NCI-H526 (cell line): ENCODE results near the gene CMIP.

Experiments used
- DNase-seq, 2 experiments: peaks; one replicate each; lab custom pipeline; 2025; lab: John Stamatoyannopoulos, UW

The CMIP gene

DNA sequence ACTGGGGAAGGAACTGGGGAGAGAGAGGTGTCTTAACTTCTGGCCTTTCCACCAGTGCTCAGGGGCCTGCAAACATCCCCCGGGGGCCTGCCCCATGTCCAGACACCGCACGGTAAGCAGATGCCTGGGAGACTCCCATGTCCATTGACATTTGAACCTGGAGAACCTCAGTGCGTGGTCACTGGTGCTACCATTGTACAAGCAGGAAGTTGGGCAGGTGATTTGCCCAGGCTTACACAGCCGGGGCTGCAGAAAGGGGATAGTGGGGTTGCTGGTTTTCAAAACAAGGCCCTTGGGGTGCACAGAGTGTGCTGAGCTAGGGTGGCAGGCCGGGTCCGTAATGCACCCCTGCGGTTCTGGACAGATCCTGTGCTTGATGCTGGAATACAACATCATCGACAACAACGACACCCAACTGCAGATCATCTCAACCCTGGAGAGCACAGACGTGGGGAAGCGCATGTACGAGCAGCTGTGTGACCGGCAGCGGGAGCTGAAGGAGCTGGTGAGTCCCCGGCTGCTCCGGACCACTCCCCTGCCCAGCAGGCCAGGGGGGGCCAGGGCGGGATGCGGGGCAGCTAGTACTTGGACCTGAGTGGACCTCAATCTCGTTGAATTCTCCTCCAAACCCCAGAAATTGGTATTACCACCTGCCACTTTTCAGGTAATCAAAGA, 256.8 kb downstream of the CMIP start:
- DNase-seq, result no peak

DNA sequence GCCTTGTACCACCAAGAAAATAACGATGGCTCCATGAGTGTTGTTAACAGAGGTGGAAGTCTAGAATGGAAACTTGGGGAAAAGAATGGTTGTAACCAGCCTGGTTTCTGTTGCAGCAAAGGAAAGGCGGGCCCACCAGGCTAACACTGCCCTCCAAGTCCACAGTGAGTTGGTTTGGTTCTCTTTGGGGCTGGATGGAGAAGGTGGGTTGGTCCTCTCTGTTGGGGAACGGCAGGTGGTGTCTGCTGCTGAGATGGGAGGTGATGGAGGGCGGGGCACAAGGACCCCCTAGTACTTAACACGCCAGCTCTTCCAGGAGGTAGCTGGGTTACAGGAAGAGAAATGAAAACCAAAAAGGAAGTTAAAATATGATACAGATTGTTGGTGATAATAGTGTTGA, 257.9 kb downstream of the CMIP start:
- DNase-seq, result no peak

DNA sequence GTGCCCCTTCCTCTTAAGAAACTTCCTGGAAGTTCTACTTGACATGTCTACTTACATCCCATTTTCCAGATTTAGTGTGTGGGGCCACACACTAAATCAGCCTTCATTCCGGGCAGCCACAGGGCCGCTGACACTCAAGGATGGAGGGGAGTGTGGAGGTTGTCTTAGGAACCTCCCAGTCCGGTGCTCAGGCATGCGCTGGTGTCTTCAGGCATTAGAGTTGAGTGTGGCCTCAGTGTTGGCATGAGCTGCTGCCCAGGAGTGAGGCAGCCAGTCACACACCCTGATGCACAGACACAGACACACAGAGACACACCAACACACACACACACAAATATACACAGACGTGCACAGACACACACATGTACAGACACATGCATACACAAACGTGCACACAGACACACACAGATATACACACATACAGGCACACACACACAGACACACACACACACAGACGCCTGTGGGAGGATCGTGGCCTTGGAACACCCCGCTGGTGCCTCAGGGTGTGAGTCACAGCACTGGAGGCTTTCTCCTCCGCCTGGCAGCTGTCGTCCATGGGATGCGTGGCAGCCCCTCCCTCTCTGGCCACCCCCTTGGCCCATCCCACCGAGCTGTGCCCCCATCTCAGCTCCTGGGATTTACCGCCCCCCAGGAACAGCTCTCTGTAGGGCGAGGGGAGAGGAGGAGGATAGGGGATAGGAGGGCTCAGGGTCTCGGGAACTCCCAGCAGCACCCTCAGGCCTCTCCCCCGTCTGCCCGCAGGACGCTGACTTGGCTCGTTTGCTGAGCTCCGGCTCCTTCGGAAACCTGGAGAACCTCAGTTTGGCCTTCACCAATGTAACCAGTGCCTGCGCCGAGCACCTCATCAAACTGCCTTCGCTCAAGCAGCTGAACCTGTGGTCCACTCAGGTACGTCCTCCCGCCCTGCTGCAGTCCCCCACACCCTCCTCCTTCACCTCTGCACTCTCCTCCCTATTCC, 258.9 kb downstream of the CMIP start:
- no peak for DNase-seq

DNA sequence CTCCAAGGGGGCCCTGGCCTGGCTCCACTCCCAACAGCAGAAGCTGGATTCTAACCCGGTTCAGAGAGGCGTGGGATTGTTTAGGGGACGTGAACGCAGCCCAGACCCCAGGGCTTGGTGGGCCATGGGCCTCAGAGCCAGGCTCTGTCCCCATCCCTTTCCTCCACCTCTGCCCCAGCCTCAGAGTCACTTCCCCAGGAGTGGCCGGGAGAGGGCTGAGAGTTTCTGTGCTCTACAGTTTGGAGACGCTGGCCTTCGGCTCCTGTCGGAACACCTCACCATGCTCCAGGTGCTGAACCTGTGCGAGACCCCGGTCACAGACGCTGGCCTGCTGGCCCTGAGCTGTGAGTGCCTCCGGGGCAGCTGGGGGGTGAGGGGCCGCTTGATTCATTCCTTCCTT, 260.7 kb downstream of the CMIP start:
- DNase-seq, result no peak

DNA sequence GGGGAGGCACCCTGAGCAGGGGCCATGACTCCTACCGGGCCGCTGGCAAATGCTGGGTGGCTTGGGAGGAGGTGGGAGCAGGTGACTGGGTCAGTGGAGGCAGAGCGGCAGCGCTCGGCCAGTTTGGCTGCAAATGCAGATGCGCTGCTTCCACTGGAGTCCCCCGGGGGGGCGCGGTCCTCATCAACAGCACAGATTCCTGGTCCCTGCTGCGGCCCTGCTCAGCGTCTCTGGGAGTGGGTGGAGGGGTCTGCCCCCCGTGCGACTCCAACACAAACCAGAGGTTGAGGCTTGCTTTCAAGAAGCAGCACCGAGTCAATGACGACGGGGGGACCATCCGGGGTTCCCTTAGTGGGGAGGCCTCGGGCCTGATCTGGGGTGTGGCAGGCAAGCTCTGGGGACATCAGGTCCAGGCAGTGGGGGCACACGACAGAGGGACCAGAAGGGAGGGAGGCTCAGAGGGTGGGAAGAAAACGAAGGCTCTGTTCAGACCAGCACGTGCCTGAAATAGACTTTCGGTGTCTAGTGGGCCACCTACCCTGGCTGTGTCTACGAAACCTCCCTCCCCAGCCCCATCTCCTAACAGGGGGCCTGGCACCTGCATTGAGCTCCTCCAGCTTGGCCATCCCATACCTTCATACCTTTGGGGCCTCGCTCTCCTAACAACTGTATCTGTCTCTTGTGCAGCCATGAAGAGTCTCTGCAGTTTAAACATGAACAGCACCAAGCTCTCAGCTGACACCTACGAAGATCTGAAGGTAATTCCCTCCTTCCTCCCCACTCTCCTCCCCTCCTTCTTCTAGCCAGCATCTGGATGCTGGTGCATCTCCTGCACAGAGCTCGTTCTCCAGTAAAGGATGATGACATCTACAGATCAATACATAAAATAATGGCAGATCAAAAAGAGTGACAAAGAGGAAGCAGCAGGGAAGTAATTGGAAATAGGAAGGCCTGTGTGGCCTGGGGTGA, 262.0 kb downstream of the CMIP start:
- no peak for DNase-seq

DNA sequence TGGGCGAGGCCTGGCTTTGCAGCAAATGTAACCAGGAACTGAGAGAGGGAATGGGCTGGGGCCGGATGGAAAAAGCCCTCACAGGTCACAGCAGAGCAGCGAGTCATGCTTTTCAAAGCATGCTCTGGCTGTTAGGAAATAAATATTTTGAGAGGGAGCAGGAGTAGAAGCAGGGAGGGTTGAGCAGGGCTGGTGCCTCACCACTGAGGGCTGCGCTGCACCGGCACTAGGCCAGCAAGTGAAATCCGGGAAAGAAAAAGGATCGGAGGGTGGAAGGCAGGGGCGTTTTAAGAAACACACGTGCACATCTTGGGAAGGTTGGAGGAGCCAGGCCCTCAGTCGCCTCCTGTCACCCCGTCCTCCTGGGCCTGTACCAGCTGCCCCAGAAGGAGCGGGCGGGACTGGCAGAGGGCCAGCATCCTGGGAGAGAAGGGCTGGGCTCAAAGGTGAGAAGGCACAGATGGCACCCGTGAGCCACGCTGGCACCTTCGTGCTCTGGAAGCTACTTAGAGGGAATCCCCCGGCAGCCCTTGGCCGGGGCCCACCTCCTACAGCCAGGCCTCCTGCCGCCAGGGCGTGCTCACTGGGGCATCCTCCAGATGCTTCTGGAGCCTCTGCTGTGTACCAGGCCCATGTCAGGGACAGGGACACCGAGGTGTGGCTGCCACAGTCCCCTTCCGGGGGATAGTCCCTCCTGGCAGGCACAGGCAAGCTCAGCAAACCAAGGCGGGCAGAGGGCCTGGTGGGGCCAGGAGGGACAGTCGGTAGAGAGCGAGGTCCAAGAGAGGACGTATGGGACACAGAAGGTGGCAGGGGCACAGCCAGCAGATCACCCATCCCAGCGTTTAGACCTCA, 263.0 kb downstream of the CMIP start:
- no peak for DNase-seq

DNA sequence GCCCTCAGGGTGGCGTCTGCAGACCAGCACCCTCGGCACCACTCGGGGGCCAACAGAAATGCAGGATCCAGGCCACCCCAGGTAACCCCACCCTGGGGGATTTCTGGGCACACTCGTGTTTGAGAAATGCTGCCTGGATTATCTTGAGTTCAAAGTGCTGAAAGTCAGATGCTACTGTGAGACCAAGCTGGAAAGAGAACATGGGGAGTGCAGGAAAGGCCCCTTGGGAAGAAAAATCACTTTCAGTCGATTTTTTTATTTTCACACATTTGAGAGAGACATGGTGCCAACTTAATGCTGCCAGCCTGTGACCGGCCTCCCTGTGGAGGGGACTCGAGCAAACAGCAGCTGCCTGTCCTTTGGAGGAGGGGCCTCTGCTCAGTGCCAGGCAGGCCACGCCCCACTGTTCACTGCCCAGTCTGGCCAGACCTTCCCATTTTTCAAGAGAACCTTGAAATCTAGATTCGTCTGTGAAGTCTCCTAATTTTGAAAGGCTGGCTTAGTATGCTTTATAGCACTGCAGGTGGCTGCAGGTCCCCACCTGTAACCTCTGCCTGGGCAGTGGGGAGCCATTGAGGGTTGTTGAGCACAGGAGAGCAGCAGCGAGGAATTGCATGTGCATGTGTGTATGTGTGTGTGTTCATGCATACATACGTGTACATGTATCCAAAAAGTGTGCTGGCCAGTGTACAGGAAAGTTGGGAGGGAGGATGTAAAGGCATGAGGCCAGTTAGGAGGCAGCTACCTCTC, 263.8 kb downstream of the CMIP start:
- DNase-seq, result no peak

DNA sequence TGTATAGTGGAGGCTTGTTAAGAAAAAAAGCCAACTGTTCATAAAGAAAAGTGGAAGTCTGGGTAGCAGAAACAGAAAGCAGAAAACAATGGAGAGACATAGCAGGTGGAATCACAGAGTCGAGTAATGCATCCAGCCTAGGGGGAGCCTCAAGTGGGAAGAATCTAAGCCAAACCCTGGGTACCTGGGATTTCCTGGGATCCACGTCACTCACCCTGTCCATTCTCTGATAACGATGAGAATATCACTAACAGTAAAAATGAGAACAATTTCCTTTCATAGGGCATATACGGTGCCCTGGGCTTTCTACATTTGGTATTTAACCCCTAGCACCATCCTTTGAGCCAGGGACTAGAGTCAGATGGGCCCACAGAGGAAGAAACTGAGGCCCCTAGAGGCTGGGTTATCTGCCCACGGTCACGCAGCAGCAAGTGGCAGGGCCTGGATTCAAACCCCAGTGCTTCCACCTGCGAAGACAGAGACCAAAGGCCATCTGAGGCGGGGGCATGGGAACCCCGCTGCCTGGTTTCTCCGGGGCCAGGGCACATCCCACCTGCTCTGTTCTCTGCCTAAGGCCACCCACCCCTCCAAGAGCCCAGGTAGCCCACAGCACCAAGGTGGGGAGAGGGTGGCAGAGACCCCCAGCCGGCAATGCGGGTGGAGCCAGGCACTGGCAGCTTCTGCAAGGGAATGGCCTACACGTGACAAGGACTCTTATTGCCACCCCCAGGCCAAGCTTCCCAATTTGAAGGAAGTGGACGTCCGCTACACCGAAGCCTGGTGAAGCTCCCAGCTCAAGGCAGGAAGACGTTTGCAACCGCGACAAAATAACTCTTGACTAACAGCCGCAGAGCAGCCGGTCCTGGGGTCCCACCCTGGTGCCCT, 264.6 kb downstream of the CMIP start:
- no peak for DNase-seq

DNA sequence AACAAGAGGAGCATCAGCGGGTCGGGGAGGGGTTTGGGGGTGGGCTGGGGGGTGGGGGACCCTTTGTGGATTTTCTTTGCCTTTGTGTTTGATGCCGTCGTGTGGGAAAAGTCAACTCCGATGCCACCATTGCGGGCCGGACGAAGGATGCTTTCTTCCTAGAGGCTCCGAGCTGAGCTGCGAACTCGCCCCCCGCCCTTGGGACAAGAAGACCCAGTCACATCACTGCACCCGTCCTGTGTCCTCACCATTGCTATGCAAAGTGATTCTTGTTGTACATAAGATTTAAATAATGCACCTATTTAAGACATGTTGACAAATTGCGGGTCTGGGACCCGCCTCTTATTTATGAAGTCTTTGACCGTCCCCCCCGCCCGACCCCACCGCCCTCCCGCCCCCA, 265.4 kb downstream of the CMIP start:
- no peak for DNase-seq

DNA sequence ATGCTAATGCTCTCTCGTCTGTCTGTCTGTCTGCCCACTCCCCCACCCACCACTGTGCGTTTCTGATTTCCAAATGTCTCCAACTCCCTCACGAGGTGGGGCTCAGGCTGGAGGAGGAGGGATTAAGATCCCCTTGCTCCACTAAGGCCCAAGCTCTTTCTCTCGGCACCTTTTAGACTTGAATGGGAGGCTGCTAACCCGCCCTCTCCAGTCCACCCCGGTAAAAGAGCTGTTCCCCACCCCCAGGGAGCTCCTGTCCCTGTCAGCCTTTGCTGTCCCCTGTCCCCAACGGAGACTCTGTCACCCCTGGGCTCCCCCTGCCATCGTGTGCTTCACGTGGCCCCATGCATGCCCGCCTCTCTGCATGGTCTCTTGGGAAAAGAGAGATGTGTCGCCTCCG, 266.0 kb downstream of the CMIP start:
- no peak for DNase-seq

DNA sequence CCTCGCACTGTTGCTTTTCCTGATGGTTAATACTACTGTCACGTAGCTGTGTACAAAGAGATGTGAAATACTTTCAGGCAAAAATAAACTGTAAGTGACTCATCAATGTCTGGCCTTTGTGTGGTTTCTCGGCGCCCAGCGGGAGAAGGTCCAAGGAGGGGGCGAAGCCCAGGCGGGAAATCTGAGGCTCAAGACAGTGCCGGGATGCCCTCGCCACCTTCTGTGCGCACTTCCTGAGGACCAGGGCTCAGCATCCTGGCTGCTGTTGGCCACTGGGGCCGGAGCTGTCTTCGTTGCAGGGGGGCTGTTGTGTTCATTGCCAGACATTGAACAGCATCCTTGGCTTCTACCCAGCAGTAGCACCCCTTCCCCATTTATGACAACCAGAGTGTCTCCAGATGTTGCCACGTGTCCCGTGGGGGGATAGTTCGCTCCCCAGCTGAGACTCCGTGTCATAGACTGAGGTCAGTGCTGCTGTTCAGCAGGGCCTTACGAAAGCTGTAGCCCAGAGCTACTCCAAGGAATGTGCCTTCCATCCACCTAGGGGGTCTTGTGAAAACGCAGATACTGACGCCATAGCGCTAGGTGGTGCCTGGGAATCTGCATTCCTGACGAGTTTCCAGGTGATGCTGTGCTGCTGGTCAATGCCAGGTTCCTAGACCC, 267.2 kb downstream of the CMIP start:
- DNase-seq, result no peak

DNA sequence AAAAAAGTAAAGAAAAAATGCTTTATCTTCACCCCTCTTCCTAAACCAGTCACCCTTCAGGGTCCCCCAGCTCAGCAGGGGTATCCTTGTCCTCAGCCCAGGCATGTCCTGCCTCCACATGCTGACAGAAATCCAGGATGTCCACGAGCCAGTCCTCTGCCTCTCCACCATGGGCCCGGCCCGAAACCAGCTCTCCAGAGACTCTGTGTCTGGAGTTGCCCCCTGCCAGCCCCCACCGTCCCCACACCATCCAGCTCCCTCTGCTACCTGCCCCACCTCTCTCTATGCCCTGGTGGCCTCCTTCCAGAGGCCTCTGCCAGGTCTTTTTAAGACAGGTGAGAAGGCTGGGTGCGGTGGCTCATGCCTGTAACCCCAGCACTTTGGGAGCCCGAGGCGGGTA, 268.1 kb downstream of the CMIP start:
- DNase-seq, result no peak

DNA sequence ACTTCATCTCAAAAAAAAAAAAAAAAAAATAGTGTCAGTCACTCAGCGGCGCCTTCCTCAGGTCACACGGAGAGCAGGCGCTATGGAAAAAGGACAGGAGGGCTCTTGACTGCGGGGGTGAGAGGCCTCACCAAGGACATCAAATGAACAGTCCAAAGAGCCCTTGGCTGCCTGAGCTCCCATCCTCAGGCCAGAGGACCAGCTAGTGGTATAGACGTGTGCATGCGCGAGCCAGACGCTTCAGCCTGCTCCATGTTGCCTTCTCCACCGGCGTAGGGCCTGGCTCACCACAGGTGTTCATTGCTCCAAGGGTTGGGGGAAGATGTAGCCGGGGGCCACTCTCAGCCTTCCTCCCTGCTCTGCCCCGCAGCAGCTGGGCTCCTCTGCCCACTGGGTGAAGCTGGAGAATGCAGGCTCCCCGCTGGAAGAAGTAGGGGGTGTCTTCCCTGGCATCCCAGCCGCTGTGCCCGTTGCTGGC, 268.7 kb downstream of the CMIP start:
- no peak for DNase-seq

DNA sequence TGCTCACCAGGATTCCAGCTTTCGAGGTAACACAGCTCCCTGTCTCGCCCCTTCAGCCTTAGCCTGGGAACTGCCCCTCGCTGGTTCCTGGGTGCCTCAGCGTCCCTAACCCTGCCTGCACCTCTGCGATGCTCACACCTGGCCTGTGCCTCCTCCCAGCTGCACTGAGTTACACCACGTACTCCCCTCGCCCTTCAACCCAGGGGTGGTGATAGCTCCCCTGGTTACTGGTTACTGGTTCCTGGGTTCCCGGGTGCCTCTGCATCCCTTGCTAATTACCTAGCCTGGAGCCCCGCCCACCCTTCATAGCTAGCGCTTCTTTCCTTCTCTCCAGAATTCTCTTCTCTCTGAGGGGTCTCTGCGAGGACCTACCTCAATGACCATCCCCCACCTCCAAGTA, 269.2 kb downstream of the CMIP start:
- no peak for DNase-seq

DNA sequence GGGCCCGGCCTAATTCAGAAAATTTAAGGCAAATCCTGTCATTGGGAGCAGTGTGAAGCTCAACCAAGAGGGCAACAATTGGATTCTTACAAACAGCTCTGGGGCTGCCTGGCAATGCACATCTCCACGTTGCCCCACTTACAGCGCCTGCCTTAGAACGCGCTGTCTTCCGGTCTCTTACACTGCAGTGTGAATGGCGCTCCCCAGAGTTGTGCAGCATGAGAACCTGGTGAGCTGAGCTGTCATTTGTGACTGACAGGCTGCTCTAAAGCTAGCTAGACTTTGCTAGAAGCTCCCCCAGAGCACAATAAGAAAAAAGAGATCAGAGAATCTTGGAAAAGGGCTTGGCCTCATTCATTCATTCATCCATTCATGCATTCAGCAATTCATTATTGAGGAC, 270.0 kb downstream of the CMIP start:
- no peak for DNase-seq

DNA sequence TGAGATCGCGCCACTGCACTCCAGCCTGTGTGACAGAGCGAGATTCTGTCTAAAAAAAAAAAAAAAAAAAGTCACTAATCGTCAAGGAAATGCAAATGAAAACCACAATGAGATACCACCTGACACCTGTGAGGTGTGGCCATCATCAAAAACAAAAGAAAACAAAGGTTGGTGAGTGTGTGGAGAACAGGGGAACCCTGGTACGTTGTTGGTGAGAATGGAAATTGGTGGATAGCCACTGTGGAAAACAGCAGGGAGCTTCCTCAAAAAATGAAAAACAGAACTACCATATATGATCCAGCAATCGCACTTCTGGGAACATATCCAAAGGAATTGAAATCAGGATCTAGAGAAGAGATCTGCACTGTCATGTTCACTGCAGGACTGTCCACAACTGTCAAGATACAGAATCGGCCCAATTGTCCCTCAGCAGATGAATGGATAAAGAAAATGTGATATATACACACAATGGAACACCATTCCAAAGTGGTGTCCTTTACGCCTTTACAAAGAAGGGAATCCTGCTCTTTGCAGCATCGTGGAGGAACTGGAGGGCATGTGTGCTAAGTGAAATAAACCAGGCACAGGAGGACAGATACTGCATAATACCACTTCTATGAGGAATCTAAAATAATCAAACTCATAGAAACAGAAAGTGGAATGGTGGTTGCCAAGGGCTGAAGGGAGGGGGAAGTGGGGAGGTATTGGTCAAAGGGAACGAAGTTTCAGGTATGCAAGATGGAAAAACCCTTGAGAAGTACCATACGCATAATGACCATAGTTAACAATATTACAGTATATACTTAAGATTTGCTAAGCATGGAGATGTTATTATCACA, 271.0 kb downstream of the CMIP start:
- DNase-seq, result no peak

DNA sequence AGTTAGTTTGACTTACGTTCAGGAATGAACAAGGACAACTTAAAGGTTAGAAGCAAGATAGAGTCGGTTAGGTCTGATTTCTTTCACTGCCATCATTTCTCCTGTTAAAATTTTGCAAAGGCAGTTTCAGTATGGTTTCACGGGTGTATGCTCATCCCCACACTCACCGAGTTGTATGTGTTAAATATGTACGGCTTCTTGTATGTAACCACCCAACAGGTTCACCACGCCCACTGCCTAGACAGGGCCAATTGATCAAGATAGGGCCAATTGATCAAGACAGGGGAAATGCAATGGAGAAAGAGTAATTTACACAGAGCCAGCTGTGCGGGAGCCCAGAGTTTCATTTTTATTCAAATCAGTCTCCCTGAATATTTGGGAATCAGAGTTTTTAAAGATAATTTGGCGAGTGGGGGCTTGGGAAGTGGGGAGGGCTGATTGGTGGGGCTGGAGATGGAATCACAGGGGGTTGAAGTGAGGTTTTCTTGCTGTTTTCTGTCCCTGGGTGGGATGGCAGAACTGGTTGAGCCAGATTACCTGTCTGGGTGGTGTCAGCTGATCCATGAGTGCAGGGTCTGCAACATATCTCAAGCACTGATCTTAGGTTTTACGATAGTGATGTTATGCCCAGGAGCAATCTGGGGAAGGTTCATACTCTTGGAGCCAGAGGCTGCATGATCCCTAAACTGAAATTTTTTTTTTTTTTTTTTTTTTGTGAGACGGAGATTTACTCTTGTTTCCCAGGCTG, 272.0 kb downstream of the CMIP start:
- DNase-seq, result no peak
